ENCODE measurements around the gene DEFB127.
"Not testable (repeated sequence)": the region's sequence is repeated elsewhere in the genome, so short reads cannot be mapped to it uniquely, and the experiment has no call there.

Gene DEFB127

GRCh38 chr20:157154-157553, at the start of gene DEFB127:
Gene DEFB127 (plus strand): TSS chr20:157454. CDS start chr20:157545, 91 bp downstream.
- DNase-seq (ENCODE audit: low read depth, low spot score) = no peak

GRCh38 chr20:112396-112795, 44.9 kb upstream of the DEFB127 start:
- no peak for DNase-seq (ENCODE audit: low read depth, low spot score)

GRCh38 chr20:117518-117917, 39.7 kb upstream of the DEFB127 start:
- DNase-seq (ENCODE audit: low read depth, low spot score) = no peak

- DNase-seq (ENCODE audit: low read depth, low spot score) = not testable (repeated sequence)
Observed at GRCh38 chr20:129786-130323, 27.4 kb upstream of the DEFB127 start.

- DNase-seq (ENCODE audit: low read depth, low spot score) = no peak
Observed at GRCh38 chr20:137668-138490, 19.4 kb upstream of the DEFB127 start.

- no peak for DNase-seq (ENCODE audit: low read depth, low spot score)
Observed at GRCh38 chr20:142290-142689, 15.0 kb upstream of the DEFB127 start, which contains the start of gene DEFB126. Gene DEFB126 (plus strand): TSS chr20:142590. CDS start chr20:142629, 39 bp downstream.

GRCh38 chr20:145877-146276, 11.4 kb upstream of the DEFB127 start:
- no peak for DNase-seq (ENCODE audit: low read depth, low spot score)

- no peak for DNase-seq (ENCODE audit: low read depth, low spot score)
Observed at GRCh38 chr20:152131-152530, 5.1 kb upstream of the DEFB127 start.

- DNase-seq (ENCODE audit: low read depth, low spot score) = no peak
Observed at GRCh38 chr20:164618-165017, 7.4 kb downstream of the DEFB127 start.

- no peak for DNase-seq (ENCODE audit: low read depth, low spot score)
Observed at GRCh38 chr20:168876-169275, 11.6 kb downstream of the DEFB127 start.

GRCh38 chr20:184288-184687, 27.0 kb downstream of the DEFB127 start:
- DNase-seq (ENCODE audit: low read depth, low spot score) = no peak

GRCh38 chr20:187733-188132, 30.5 kb downstream of the DEFB127 start:
- DNase-seq (ENCODE audit: low read depth, low spot score) = no peak

GRCh38 chr20:189611-190010, 32.4 kb downstream of the DEFB127 start, which contains the start of gene DEFB128:
Gene DEFB128 (minus strand): TSS chr20:189711. CDS start chr20:189623, 88 bp downstream.
- DNase-seq (ENCODE audit: low read depth, low spot score) = no peak

- DNase-seq (ENCODE audit: low read depth, low spot score) = no peak
Observed at GRCh38 chr20:198225-198624, 41.0 kb downstream of the DEFB127 start.

- DNase-seq (ENCODE audit: low read depth, low spot score) = no peak
Observed at GRCh38 chr20:199996-200395, 42.7 kb downstream of the DEFB127 start.

GRCh38 chr20:203630-204029, 46.4 kb downstream of the DEFB127 start:
- not testable (repeated sequence) for DNase-seq (ENCODE audit: low read depth, low spot score)
